PC-9 (cell line): Measurements from ENCODE around the gene SORCS2.

Experiments
- EZH2 ChIP-seq: fragments of 200-600 bp; sonication (generic); IDR thresholded peaks from 2 replicates; pipeline ENCODE4 v1.8.0; 2017; ENCODE audit warnings: antibody characterized with exemption, low read depth
- TF ChIP-seq, protein P1 (sequence below): fragments of 200-600 bp; sonication (generic); conservative IDR thresholded peaks from 2 replicates; pipeline ENCODE4 v1.6.1; 2017; ENCODE audit warnings: mixed run types, antibody characterized with exemption, mild to moderate bottlenecking, moderate library complexity

DNA sequence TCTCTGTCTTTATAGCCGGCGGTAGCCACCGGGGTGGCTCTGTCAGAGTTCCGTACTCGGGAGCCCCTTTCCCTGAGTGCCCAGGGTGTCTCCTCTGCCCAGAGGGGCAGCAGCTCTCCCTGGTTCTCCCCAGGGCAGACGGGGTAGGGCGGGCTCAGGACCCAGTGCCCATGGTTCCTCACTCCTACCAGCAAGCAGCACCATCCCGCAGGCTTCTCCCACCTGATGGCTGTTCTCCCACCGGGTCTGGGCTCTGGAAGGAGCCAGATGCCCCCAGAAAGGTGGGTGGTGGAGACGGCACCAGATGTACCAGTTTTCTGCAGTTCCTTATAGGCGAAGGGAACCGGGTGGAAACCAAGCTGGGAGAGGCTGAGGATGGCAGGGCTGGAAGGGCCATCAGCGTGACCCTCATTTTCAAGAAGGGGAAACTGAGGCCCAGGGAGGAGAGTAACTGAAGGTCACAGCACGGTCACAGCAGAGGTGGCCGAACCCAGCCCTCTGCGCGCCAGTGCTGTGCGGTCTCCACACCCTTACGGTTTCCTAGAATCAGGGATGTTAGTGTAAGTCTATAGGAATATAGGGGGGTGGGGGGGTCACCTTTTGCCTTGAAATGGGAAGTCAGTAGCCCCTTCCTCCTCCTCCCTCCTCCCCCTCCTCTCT, 548.7 kb downstream of the SORCS2 start:
- TF ChIP-seq, protein P1, sequence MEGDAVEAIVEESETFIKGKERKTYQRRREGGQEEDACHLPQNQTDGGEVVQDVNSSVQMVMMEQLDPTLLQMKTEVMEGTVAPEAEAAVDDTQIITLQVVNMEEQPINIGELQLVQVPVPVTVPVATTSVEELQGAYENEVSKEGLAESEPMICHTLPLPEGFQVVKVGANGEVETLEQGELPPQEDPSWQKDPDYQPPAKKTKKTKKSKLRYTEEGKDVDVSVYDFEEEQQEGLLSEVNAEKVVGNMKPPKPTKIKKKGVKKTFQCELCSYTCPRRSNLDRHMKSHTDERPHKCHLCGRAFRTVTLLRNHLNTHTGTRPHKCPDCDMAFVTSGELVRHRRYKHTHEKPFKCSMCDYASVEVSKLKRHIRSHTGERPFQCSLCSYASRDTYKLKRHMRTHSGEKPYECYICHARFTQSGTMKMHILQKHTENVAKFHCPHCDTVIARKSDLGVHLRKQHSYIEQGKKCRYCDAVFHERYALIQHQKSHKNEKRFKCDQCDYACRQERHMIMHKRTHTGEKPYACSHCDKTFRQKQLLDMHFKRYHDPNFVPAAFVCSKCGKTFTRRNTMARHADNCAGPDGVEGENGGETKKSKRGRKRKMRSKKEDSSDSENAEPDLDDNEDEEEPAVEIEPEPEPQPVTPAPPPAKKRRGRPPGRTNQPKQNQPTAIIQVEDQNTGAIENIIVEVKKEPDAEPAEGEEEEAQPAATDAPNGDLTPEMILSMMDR = no peak
- no peak for TF ChIP-seq EZH2
